Bronchial epithelial cell (primary cell): ENCODE measurements around the gene TLE5. TPM values are rescaled to one million over a fixed set of nuclear protein-coding genes. Genes with fewer than 3 reads are reported as not detected.

ENCODE experiments used
- DNase-seq: peaks from one replicate; pipeline ENCODE4 v3.0.0-alpha.2; 2010; ENCODE audit warnings: low read depth
- FAIRE-seq: peaks from 2 replicates; lab custom pipeline; 2011; peaks lifted over from hg19 to GRCh38; lab: Jason Lieb, UNC
- H3K27me3 ChIP-seq: 2 replicates; pipeline ENCODE4 v1.5.1; 2011; ENCODE audit warnings: low read length; ENCODE audit not compliant: control insufficient read depth, insufficient read depth
- H3K36me3 ChIP-seq: 2 replicates; pipeline ENCODE4 v1.5.1; 2011; ENCODE audit warnings: low read length; ENCODE audit not compliant: control insufficient read depth, insufficient read depth
- H3K4me3 ChIP-seq: 2 replicates; pipeline ENCODE4 v1.5.1; 2011; ENCODE audit warnings: mild to moderate bottlenecking, low read depth, low read length, control low read depth
- total RNA-seq: library from RNA; depleted of rRNA; stranded (reverse); fragments of >200 nt; gene quantifications from 2 replicates; pipeline ENCODE4 v1.2.1, GENCODE V29; 2014
- TF ChIP-seq, protein P1 (sequence below): IDR thresholded peaks from 2 replicates; pipeline ENCODE4 v1.5.1; 2011; ENCODE audit warnings: mild to moderate bottlenecking, moderate library complexity, low read length, control low read depth, inconsistent platforms; ENCODE audit not compliant: insufficient read depth, severe bottlenecking

Gene TLE5
- total RNA-seq, 1 donor from 2014 or later = 144 TPM

DNA sequence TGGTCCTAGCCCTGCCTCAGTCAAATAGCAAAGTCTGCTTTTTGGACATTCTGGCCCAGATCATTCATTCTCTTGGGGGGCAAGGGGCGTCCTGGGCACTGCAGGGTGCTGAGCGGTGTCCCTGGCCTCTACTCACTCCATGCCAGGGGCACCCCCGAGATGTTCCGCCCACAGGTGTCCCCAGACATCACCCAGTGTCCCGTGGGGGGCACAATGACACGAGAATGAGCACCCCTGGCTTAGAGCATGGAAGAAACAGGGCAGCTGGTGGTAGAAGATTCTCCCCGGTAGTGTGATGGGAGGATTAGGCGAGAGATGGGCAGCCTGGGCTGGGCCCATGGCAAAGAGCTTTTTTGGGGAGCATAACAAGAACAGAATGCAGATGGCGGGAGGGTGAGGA lies 5.3 kb upstream of the TLE5 start:
- no peaks in the 10 kb centered on the region for H3K36me3 ChIP-seq
- FAIRE-seq (no peak), DNase-seq (no peak)
- H3K4me3 ChIP-seq = no peak overlapping the region
- H3K27me3 ChIP-seq = no peaks in the 10 kb centered on the region
- TF ChIP-seq, protein P1, sequence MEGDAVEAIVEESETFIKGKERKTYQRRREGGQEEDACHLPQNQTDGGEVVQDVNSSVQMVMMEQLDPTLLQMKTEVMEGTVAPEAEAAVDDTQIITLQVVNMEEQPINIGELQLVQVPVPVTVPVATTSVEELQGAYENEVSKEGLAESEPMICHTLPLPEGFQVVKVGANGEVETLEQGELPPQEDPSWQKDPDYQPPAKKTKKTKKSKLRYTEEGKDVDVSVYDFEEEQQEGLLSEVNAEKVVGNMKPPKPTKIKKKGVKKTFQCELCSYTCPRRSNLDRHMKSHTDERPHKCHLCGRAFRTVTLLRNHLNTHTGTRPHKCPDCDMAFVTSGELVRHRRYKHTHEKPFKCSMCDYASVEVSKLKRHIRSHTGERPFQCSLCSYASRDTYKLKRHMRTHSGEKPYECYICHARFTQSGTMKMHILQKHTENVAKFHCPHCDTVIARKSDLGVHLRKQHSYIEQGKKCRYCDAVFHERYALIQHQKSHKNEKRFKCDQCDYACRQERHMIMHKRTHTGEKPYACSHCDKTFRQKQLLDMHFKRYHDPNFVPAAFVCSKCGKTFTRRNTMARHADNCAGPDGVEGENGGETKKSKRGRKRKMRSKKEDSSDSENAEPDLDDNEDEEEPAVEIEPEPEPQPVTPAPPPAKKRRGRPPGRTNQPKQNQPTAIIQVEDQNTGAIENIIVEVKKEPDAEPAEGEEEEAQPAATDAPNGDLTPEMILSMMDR = no peak

DNA sequence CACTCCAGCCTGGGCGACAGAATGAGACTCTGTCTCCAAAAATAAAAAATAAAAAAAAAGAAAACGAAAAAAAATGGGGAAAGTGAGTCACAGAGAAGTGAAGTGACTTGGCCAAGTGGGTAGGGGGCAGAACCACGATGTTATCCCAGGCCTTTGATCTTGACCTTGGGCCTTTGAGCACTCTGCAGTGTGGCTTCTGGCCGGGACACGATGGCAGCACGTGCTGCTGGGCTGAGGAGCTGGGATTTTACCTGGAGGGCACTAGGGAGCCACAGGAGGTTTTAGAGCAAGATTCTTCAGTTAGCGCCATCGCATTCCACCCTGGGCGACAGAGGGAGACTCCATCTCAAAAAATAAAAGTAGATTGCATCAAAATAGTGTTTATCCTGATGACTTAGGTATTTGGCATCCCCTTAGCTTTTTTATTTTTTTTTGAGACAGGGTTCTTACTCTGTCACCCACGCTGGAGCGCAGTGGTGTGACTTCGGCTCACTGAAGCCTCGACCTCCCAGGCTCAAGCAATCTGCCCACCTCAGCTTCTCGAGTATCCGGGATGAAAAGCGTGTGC lies 4.3 kb upstream of the TLE5 start:
- Histone ChIP-seq H3K27me3 (no peaks in the 10 kb centered on the region), H3K36me3 (no peaks in the 10 kb centered on the region), H3K4me3 (no peak overlapping the region)
- no peak for DNase-seq
- TF ChIP-seq, protein P1 = no peak
- no peak for FAIRE-seq

DNA sequence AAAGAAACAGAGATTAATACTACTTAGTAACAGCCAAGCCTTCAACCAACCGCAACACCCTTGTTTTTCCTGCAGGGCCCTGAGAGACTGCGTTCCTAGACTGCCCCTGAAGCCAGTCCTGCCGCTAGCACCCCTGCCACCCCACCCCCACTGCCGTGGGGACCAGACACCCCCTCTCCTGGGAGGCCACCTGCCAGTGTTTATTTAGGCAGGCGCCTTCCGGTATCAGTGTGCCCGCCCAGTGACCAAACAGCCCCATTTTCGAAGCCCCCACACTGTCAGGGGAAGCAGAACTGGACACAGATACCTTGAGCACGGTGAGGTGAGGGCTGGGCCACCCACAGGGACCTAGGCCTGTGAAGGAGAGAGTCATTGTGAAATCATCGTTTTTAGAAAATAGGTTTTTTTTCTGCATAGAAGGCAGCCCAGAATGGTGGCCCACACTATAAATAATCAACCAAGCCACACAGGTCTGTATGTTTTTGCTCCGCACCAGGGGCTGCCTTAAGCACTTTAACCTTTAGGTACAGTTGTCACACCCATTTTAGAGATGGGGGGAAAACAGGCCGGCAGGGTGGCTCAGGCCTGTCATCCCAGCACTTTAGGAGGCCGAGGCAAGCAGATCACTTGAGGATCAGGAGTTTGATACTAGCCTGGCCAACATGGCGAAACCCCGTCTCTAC lies 3.5 kb upstream of the TLE5 start:
- no peaks in the 10 kb centered on the region for H3K27me3 ChIP-seq
- FAIRE-seq (no peak), DNase-seq (no peak)
- no peaks in the 10 kb centered on the region for H3K36me3 ChIP-seq
- TF ChIP-seq, protein P1 = no peak
- no peak overlapping the region for H3K4me3 ChIP-seq

DNA sequence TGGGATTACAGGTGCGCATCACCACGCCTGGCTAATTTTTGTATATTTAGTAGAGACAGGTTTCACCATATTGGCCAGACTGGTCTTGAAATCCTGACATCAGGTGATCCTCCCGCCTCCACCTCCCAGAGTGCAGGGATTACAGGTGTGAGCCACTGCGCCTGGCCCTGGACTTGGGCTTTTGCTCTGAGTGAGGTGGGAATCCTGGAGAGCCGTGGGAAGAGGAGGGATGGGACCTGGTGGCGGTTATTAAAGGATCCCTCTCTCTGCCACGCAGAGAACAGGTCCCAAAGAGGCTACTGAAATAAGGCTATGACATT lies 1.7 kb upstream of the TLE5 start:
- DNase-seq = no peak
- TF ChIP-seq, protein P1 = no peak
- no peak for FAIRE-seq
- Histone ChIP-seq H3K4me3 (no peak overlapping the region), H3K36me3 (peaks cover 4% of the 10 kb centered on the region), H3K27me3 (no peaks in the 10 kb centered on the region)

DNA sequence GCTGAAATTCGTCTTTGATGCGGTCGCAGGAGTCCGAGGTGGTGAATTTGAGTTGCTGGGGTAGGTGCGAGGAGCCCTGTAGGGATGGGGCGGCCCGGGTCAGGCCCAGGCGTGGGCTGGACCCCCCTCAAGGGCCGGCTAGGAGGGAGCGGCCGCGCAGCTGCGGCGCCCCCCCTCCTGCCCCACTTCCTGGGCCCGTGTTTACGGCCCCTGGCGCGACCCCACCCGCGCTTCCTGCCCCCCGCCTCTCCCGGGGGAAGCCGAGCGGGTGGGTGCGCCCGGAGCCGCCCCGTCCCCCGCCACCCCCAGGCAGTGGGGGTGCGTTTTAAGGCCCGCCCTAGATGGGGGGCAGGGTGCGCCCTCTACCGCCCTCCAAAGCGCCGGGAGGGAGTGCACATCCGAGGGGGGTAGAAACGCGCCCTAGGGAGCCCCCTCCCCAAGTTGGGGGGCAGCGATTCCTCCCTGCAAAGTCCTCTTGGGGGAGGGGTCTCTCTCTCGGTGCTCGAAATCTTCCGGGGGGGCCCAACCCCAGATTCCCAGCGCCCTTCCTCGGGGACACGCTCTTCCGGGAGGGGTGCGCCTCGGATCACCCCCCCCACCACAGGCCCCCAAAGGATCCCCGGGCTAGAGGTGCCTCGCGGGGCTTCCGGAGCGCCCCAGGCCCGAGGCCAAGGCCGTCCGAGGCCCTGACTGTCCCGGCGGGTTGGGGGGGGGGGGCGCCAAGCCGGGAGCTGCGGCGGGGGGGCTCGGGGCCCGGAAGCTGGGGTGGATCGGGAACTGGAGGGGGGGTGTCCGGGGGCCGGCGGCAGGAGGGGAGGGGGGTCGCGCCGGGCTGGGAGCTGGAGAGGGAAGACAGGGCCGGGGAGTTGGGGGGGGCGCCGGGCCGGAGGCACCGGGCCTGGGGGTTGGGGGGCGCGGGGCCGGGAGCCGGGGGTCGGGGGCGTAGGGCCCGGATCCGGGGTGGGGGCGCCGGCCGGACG lies 823 bp downstream of the TLE5 start:
- no peak for FAIRE-seq
- no peak for DNase-seq
- TF ChIP-seq, protein P1 = peak; percentile 30

More for the DNA sequence above, 823 bp downstream of the TLE5 start:
- Histone ChIP-seq H3K4me3 (peak overlapping the region; percentile 73), H3K36me3 (peaks cover 10% of the 10 kb centered on the region), H3K27me3 (no peaks in the 10 kb centered on the region)
